Mucosa of descending colon (tissue), 3 donors: Measurements from ENCODE around the gene SCYGR8. TPM values are rescaled to one million over a fixed set of nuclear protein-coding genes. Genes with fewer than 3 reads are reported as not detected.
A peak's percentile ranks its signal among the peaks of the same experiment; 100 is the strongest.

Experiments
- ATAC-seq: fragments of 200-7000 bp; cut with Tn5 transposase; one replicate; pipeline ENCODE4 v1.9.1; 2020; ENCODE audit warnings: mild to moderate bottlenecking, moderate library complexity
- DNase-seq, 3 donors: peaks; one replicate each; pipeline ENCODE4 v3.0.0-alpha.2; 2020
- H3K36me3 ChIP-seq: fragments of 200-600 bp; one replicate; pipeline ENCODE4 v1.8.0; 2021; ENCODE audit warnings: low read depth, mild to moderate bottlenecking
- H3K4me1 ChIP-seq: fragments of 200-600 bp; one replicate; pipeline ENCODE4 v1.8.0; 2021; ENCODE audit warnings: low read depth, mild to moderate bottlenecking
- H3K4me3 ChIP-seq: fragments of 200-600 bp; one replicate; pipeline ENCODE4 v1.8.0; 2021; ENCODE audit warnings: mild to moderate bottlenecking
- H3K9me3 ChIP-seq: fragments of 200-600 bp; one replicate; pipeline ENCODE4 v1.8.0; 2021; ENCODE audit warnings: mild to moderate bottlenecking
- CTCF ChIP-seq: fragments of 200-600 bp; IDR thresholded peaks from one replicate; pipeline ENCODE4 v1.8.0; 2022; ENCODE audit warnings: antibody characterized with exemption, mild to moderate bottlenecking
- intact Hi-C, 2 donors: fragments of 100-400 bp; cut with DNase I in 1 of 2; cut with micrococcal nuclease in 1 of 2; formaldehyde crosslinking; loops; one replicate each; pipeline versions ENCODE4 v1.11.0 to v1.11.1; 2022; cut with DNase I, micrococcal nuclease
- total RNA-seq, 3 donors: library from RNA; stranded (reverse); fragmentation: NEBNext Ultra II Directional in 2 of 3; extraction: Animal tissue kit (Norgen Biotek cat#: 25700) in 2 of 3; gene quantifications; one replicate each; pipeline versions ENCODE4 v1.2.1 to v1.2.4, GENCODE V29; 2021 to 2023
- donor health status: DM: no; HTN: no; CAD: no; lungs with moderate emphysema.
- donor health status: DM: no; HTN: no; CAD: no.
- donor health status: DM: no; HTN: yes; CAD: no.

SCYGR8 gene
- total RNA-seq, 3 donors from 2014 or later = not detected

- ATAC-seq (peak; percentile 74), DNase-seq (no peak)
- peaks cover 4% of the 10 kb centered on the region for H3K4me1 ChIP-seq
- H3K9me3 ChIP-seq = no peaks in the 10 kb centered on the region
- no peaks in the 10 kb centered on the region for H3K36me3 ChIP-seq
- no peak for TF ChIP-seq CTCF
- intact Hi-C loops = no loop called here
- no peak overlapping the region for H3K4me3 ChIP-seq
Observed at GRCh38 chr2:227774011-227774624, 28.4 kb downstream of the SCYGR8 start.

- Histone ChIP-seq H3K4me1 (peaks cover 4% of the 10 kb centered on the region), H3K36me3 (no peaks in the 10 kb centered on the region), H3K9me3 (no peaks in the 10 kb centered on the region), H3K4me3 (no peak overlapping the region)
- DNase-seq (peak in 1 of 3 donors; percentile 66), ATAC-seq (peak; percentile 88)
- intact Hi-C loops = no loop called here
- TF ChIP-seq CTCF = no peak
Observed at GRCh38 chr2:227774895-227775842, 29.5 kb downstream of the SCYGR8 start.

- ATAC-seq (peak; percentile 98), DNase-seq (peak; percentile 73 to 89 (median 80))
- Histone ChIP-seq H3K4me1 (peaks cover 11% of the 10 kb centered on the region), H3K36me3 (no peaks in the 10 kb centered on the region), H3K4me3 (no peak overlapping the region), H3K9me3 (no peaks in the 10 kb centered on the region)
- intact Hi-C loops = no loop called here
- TF ChIP-seq CTCF = no peak
Observed at GRCh38 chr2:227780981-227781615, 35.4 kb downstream of the SCYGR8 start.

GRCh38 chr2:227781841-227782240 is 36.1 kb downstream of the SCYGR8 start:
- H3K4me1 ChIP-seq = peaks cover 11% of the 10 kb centered on the region
- no peaks in the 10 kb centered on the region for H3K36me3 ChIP-seq
- no peak for TF ChIP-seq CTCF
- ATAC-seq (no peak), DNase-seq (no peak)
- no peak overlapping the region for H3K4me3 ChIP-seq
- intact Hi-C loops = no loop called here
- H3K9me3 ChIP-seq = no peaks in the 10 kb centered on the region

- no peak for TF ChIP-seq CTCF
- H3K4me3 ChIP-seq = no peak overlapping the region
- peaks cover 11% of the 10 kb centered on the region for H3K4me1 ChIP-seq
- intact Hi-C loops = no loop called here
- no peaks in the 10 kb centered on the region for H3K36me3 ChIP-seq
- DNase-seq = no peak
- H3K9me3 ChIP-seq = no peaks in the 10 kb centered on the region
- no peak for ATAC-seq
Observed at GRCh38 chr2:227782804-227783203, 37.1 kb downstream of the SCYGR8 start.
